ENCODE results near the gene CHD6. TPM values are rescaled to one million over a fixed set of nuclear protein-coding genes. Genes with fewer than 3 reads are reported as not detected.

CHD6 gene
- total and polyA plus RNA-seq, 2 of the 13 experiments (the other 11 are each of a cell fraction or from before 2014, with no cell fraction given): 14.4 to 52.0 TPM

DNA sequence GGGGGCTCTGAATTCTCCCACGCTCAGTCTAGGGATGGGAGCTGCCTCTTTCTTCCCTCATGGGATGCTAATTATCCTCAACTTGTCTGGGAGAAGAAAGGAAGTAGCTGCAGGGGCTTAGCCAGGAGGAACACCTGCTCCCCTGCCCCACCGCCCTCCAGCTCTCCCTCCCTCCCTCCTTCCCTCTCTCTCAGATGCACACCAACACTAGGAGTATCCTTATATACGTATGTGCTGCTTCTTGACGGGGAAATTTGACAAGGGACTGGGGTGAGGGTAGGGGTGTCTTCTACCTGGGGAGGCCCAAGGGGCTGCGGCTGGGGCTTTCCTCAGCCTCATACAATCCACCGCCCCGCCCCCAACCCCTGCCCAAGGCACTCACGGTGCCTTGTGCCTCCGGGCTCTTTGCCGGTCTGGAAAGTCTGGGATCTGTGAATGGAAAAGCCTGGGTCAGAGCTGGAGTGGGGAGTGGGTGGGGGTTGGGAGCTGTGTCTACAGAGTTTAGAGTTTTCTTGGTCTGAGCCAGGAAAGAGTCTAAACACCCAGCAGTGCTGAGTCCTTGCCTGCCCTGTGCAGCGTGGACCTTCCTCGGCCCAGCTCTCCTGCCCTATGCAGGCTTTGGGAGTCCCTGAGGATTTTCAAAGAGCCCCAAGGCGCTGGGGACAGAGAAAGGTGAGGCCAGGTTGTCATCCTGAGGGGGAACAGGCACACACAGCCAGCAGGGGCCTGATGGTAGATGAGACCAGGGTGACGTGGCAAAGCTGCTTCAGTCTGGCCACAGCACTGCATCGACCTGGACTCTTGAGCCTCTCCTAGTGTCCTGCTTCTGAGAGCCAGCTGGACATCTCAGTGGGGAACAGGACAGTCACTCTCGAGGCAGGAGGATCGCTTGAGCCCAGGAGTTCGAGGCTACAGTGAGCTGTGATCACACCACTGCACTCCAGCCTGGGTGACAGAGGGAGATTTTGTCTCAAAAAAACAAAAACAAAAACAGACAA lies 222.2 kb downstream of the CHD6 start (continued):
- TF ChIP-seq CREB1 (IDR thresholded peaks at IDR 0.05) (peak; percentile 84), CREB1 (CRISPR knock-in tag; IDR thresholded peaks at IDR 0.05) (no peak; the same call in 1 of the 2 replicates), POLR2G (IDR thresholded peaks at IDR 0.05; ENCODE audit: low read depth, low read length) (peak; percentile 42; the same call in 1 of the 2 replicates), KMT2B (CRISPR knock-in tag; IDR thresholded peaks at IDR 0.05) (no peak), ATRX (CRISPR knock-in tag; IDR thresholded peaks at IDR 0.05; ENCODE audit: borderline replicate concordance) (no peak), JUNB (CRISPR knock-in tag; IDR thresholded peaks at IDR 0.05; ENCODE audit: borderline replicate concordance) (no peak), CENPT (CRISPR knock-in tag; IDR thresholded peaks at IDR 0.05; ENCODE audit: low read depth) (no peak), HMG20A (CRISPR knock-in tag; IDR thresholded peaks at IDR 0.05; ENCODE audit: borderline replicate concordance) (no peak), MAFG (CRISPR knock-in tag; IDR thresholded peaks at IDR 0.05) (no peak), MBD4 (IDR thresholded peaks at IDR 0.05; ENCODE audit: borderline replicate concordance, low read length) (no peak), ZNF296 (CRISPR knock-in tag; conservative IDR thresholded peaks at IDR 0.05) (peak; percentile 78)
- TF ChIP-seq, protein P1, sequence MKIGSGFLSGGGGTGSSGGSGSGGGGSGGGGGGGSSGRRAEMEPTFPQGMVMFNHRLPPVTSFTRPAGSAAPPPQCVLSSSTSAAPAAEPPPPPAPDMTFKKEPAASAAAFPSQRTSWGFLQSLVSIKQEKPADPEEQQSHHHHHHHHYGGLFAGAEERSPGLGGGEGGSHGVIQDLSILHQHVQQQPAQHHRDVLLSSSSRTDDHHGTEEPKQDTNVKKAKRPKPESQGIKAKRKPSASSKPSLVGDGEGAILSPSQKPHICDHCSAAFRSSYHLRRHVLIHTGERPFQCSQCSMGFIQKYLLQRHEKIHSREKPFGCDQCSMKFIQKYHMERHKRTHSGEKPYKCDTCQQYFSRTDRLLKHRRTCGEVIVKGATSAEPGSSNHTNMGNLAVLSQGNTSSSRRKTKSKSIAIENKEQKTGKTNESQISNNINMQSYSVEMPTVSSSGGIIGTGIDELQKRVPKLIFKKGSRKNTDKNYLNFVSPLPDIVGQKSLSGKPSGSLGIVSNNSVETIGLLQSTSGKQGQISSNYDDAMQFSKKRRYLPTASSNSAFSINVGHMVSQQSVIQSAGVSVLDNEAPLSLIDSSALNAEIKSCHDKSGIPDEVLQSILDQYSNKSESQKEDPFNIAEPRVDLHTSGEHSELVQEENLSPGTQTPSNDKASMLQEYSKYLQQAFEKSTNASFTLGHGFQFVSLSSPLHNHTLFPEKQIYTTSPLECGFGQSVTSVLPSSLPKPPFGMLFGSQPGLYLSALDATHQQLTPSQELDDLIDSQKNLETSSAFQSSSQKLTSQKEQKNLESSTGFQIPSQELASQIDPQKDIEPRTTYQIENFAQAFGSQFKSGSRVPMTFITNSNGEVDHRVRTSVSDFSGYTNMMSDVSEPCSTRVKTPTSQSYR (CRISPR knock-in tag; IDR thresholded peaks at IDR 0.05; ENCODE audit: borderline replicate concordance): peak; percentile 21; the same call in 1 of the 2 replicates
- TF ChIP-seq, protein P2, sequence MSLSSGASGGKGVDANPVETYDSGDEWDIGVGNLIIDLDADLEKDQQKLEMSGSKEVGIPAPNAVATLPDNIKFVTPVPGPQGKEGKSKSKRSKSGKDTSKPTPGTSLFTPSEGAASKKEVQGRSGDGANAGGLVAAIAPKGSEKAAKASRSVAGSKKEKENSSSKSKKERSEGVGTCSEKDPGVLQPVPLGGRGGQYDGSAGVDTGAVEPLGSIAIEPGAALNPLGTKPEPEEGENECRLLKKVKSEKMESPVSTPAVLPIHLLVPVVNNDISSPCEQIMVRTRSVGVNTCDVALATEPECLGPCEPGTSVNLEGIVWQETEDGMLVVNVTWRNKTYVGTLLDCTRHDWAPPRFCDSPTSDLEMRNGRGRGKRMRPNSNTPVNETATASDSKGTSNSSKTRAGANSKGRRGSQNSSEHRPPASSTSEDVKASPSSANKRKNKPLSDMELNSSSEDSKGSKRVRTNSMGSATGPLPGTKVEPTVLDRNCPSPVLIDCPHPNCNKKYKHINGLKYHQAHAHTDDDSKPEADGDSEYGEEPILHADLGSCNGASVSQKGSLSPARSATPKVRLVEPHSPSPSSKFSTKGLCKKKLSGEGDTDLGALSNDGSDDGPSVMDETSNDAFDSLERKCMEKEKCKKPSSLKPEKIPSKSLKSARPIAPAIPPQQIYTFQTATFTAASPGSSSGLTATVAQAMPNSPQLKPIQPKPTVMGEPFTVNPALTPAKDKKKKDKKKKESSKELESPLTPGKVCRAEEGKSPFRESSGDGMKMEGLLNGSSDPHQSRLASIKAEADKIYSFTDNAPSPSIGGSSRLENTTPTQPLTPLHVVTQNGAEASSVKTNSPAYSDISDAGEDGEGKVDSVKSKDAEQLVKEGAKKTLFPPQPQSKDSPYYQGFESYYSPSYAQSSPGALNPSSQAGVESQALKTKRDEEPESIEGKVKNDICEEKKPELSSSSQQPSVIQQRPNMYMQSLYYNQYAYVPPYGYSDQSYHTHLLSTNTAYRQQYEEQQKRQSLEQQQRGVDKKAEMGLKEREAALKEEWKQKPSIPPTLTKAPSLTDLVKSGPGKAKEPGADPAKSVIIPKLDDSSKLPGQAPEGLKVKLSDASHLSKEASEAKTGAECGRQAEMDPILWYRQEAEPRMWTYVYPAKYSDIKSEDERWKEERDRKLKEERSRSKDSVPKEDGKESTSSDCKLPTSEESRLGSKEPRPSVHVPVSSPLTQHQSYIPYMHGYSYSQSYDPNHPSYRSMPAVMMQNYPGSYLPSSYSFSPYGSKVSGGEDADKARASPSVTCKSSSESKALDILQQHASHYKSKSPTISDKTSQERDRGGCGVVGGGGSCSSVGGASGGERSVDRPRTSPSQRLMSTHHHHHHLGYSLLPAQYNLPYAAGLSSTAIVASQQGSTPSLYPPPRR (CRISPR knock-in tag; IDR thresholded peaks at IDR 0.05; ENCODE audit: borderline replicate concordance): no peak
- TF ChIP-seq, protein P3, sequence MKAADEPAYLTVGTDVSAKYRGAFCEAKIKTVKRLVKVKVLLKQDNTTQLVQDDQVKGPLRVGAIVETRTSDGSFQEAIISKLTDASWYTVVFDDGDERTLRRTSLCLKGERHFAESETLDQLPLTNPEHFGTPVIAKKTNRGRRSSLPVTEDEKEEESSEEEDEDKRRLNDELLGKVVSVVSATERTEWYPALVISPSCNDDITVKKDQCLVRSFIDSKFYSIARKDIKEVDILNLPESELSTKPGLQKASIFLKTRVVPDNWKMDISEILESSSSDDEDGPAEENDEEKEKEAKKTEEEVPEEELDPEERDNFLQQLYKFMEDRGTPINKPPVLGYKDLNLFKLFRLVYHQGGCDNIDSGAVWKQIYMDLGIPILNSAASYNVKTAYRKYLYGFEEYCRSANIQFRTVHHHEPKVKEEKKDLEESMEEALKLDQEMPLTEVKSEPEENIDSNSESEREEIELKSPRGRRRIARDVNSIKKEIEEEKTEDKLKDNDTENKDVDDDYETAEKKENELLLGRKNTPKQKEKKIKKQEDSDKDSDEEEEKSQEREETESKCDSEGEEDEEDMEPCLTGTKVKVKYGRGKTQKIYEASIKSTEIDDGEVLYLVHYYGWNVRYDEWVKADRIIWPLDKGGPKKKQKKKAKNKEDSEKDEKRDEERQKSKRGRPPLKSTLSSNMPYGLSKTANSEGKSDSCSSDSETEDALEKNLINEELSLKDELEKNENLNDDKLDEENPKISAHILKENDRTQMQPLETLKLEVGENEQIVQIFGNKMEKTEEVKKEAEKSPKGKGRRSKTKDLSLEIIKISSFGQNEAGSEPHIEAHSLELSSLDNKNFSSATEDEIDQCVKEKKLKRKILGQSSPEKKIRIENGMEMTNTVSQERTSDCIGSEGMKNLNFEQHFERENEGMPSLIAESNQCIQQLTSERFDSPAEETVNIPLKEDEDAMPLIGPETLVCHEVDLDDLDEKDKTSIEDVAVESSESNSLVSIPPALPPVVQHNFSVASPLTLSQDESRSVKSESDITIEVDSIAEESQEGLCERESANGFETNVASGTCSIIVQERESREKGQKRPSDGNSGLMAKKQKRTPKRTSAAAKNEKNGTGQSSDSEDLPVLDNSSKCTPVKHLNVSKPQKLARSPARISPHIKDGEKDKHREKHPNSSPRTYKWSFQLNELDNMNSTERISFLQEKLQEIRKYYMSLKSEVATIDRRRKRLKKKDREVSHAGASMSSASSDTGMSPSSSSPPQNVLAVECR (CRISPR knock-in tag; IDR thresholded peaks at IDR 0.05; ENCODE audit: borderline replicate concordance): peak; percentile 35; the same call in 1 of the 2 replicates

All from HepG2 (cell line).